ENCODE results near the gene IMPDH1. TPM values are rescaled to one million over a fixed set of nuclear protein-coding genes. Genes with fewer than 3 reads are reported as not detected.

IMPDH1 gene
- total RNA-seq, 1 experiment from 2014 or later: 119 TPM

GRCh38 chr7:128389618-128390329, 20.0 kb downstream of the IMPDH1 start:
- H3K4me2 ChIP-seq: no peak overlapping the region
- no peaks in the 10 kb centered on the region for H3K36me3 ChIP-seq (ENCODE audit: low read depth)
- H4K20me1 ChIP-seq (ENCODE audit: insufficient read depth): no peaks in the 10 kb centered on the region
- peaks cover 11% of the 10 kb centered on the region; the same call in 1 of the 2 replicates for H3F3A ChIP-seq (ENCODE audit: insufficient read depth, low read depth)
- H3K27ac ChIP-seq: no peak overlapping the region
- H3K9me3 ChIP-seq (ENCODE audit: insufficient read depth, low read depth): no peaks in the 10 kb centered on the region
- POLR2A ChIA-PET (ENCODE audit: unreplicated experiment): interaction anchor here (0.6 kb wide), 1 partner anchor 75 kb away, joined by 5 read pairs; no protein-coding TSS in a partner anchor
- H2AFZ ChIP-seq: no peak overlapping the region
- DNase-seq: no peak
- no peaks in the 10 kb centered on the region for H3K27me3 ChIP-seq (ENCODE audit: insufficient read depth, low read depth)
- no peaks in the 10 kb centered on the region for H3K9me2 ChIP-seq (ENCODE audit: insufficient read depth)
- H3K79me2 ChIP-seq (ENCODE audit: low read depth): no peaks in the 10 kb centered on the region
- intact Hi-C loops (cut with micrococcal nuclease; ENCODE audit: unreplicated experiment): loop anchor here (5.0 kb wide), 1 partner anchor 38 kb away; no protein-coding TSS in a partner anchor
- CTCF ChIA-PET: interaction anchor here (0.6 to 3.2 kb wide), 3 partner anchors 41 to 82 kb away, joined by 4 to 56 read pairs (median 7); no protein-coding TSS in a partner anchor
- BruUV-seq (replicated peaks): no TSS peak
- peaks cover 17% of the 10 kb centered on the region; the same call in 1 of the 2 replicates for H3K4me1 ChIP-seq (replicated peaks; ENCODE audit: insufficient read depth)
- H3K4me3 ChIP-seq: no peak overlapping the region
- TF ChIP-seq, protein P1, sequence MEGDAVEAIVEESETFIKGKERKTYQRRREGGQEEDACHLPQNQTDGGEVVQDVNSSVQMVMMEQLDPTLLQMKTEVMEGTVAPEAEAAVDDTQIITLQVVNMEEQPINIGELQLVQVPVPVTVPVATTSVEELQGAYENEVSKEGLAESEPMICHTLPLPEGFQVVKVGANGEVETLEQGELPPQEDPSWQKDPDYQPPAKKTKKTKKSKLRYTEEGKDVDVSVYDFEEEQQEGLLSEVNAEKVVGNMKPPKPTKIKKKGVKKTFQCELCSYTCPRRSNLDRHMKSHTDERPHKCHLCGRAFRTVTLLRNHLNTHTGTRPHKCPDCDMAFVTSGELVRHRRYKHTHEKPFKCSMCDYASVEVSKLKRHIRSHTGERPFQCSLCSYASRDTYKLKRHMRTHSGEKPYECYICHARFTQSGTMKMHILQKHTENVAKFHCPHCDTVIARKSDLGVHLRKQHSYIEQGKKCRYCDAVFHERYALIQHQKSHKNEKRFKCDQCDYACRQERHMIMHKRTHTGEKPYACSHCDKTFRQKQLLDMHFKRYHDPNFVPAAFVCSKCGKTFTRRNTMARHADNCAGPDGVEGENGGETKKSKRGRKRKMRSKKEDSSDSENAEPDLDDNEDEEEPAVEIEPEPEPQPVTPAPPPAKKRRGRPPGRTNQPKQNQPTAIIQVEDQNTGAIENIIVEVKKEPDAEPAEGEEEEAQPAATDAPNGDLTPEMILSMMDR (conservative IDR thresholded peaks at IDR 0.05): no peak
- TF ChIP-seq EZH2 (IDR thresholded peaks at IDR 0.05; ENCODE audit: low read depth): no peak

DNA sequence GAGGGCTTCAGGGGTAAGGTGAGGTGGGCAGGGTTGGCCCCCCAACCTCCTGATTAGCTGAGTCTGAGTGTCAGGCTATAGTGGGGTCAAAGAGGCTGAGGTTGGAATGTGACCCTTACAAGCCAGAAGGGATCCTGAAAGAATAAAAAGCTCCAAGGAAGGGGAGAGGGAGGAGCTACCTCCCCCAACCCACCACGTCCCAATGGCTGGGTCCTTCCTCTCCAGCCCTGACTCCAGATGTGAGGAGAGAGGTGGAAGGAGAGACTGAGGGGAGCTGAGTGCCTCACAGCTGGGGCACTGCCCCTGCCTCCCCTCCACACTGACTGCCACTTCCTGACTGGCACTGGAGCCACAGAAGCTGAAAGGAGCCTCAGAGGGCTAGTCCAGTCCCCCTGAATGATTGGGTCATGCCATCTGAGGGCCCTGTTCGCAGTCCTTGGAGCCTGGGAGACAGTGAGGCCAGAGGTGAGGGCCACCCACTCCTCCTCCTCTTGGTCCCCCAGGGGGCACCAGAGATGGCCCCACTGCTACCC, 20.6 kb downstream of the IMPDH1 start:
- H3K27me3 ChIP-seq (ENCODE audit: insufficient read depth, low read depth): no peaks in the 10 kb centered on the region
- CTCF ChIA-PET: interaction anchor here (0.5 to 3.2 kb wide), 4 partner anchors 19 to 83 kb away, joined by 5 to 56 read pairs (median 11); no protein-coding TSS in a partner anchor
- H3K4me1 ChIP-seq (replicated peaks; ENCODE audit: insufficient read depth): peaks cover 20% of the 10 kb centered on the region
- H3K27ac ChIP-seq: no peak overlapping the region
- H4K20me1 ChIP-seq (ENCODE audit: insufficient read depth): no peaks in the 10 kb centered on the region
- no peak overlapping the region for H3K4me2 ChIP-seq
- POLR2A ChIA-PET (ENCODE audit: unreplicated experiment): interaction anchor here (0.6 to 0.7 kb wide), 3 partner anchors 14 to 76 kb away, joined by 3 to 5 read pairs (median 3); no protein-coding TSS in a partner anchor
- no peak overlapping the region for H2AFZ ChIP-seq
- no peaks in the 10 kb centered on the region for H3K36me3 ChIP-seq (ENCODE audit: low read depth)
- no peaks in the 10 kb centered on the region for H3K9me2 ChIP-seq (ENCODE audit: insufficient read depth)
- DNase-seq: no peak
- TF ChIP-seq, protein P1 (conservative IDR thresholded peaks at IDR 0.05): no peak
- no peak for TF ChIP-seq EZH2 (IDR thresholded peaks at IDR 0.05; ENCODE audit: low read depth)
- H3K79me2 ChIP-seq (ENCODE audit: low read depth): no peaks in the 10 kb centered on the region
- no peak overlapping the region for H3K4me3 ChIP-seq
- intact Hi-C loops (cut with micrococcal nuclease; ENCODE audit: unreplicated experiment): loop anchor here (5.0 kb wide), 1 partner anchor 38 kb away; no protein-coding TSS in a partner anchor
- no peaks in the 10 kb centered on the region for H3K9me3 ChIP-seq (ENCODE audit: insufficient read depth, low read depth)
- peaks cover 14% of the 10 kb centered on the region; the same call in 1 of the 2 replicates for H3F3A ChIP-seq (ENCODE audit: insufficient read depth, low read depth)
- no TSS peak for BruUV-seq (replicated peaks)

DNA sequence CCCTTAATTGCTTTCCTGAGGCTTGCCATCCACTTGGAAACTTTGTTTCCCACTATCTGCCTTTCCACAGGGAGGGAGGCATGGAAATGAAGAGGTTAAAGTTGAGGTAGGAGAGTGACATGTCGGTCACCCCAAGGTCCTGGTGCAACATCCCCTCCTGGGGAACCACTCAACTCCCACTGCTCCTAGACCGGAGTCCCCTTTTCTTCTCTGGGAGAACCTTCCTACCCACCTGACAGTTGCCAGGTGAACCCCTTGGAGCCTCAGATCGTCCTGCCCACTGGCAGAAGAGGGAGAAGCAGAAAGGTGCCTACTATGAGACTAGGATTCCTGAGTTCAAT, 21.7 kb downstream of the IMPDH1 start:
- POLR2A ChIA-PET (ENCODE audit: unreplicated experiment): no interaction called here
- TF ChIP-seq, protein P1 (conservative IDR thresholded peaks at IDR 0.05): no peak
- TF ChIP-seq EZH2 (IDR thresholded peaks at IDR 0.05; ENCODE audit: low read depth): no peak
- no TSS peak for BruUV-seq (replicated peaks)

More for the DNA sequence above, 21.7 kb downstream of the IMPDH1 start:
- Histone ChIP-seq H3K27ac (no peak overlapping the region), H3F3A (ENCODE audit: insufficient read depth, low read depth) (peaks cover 23% of the 10 kb centered on the region; the same call in 1 of the 2 replicates), H3K27me3 (ENCODE audit: insufficient read depth, low read depth) (no peaks in the 10 kb centered on the region), H3K9me3 (ENCODE audit: insufficient read depth, low read depth) (no peaks in the 10 kb centered on the region), H4K20me1 (ENCODE audit: insufficient read depth) (no peaks in the 10 kb centered on the region), H3K4me3 (no peak overlapping the region), H3K4me2 (no peak overlapping the region), H3K4me1 (replicated peaks; ENCODE audit: insufficient read depth) (peaks cover 29% of the 10 kb centered on the region), H3K36me3 (ENCODE audit: low read depth) (no peaks in the 10 kb centered on the region), H3K79me2 (ENCODE audit: low read depth) (no peaks in the 10 kb centered on the region), H2AFZ (no peak overlapping the region), H3K9me2 (ENCODE audit: insufficient read depth) (no peaks in the 10 kb centered on the region)
- intact Hi-C loops (cut with micrococcal nuclease; ENCODE audit: unreplicated experiment): loop anchor here (5.0 kb wide), 1 partner anchor 39 kb away; no protein-coding TSS in a partner anchor
- CTCF ChIA-PET: interaction anchor here (0.6 to 3.2 kb wide), 8 partner anchors 33 to 88 kb away, joined by 3 to 56 read pairs (median 4); partner anchors contain the start of gene METTL2B
- no peak for DNase-seq

Measured in PC-9 (cell line).